GM23338 (cell line): ENCODE data around the gene OR6A2. TPM values are rescaled to one million over a fixed set of nuclear protein-coding genes. Genes with fewer than 3 reads are reported as not detected.

Source experiments
- ATAC-seq: fragments of 200-7000 bp; cut with Tn5 transposase; 3 replicates; pipeline ENCODE4 v1.9.1; 2020
- DNase-seq: peaks from one replicate; pipeline ENCODE4 v3.0.0-alpha.2; 2015; ENCODE audit warnings: low spot score
- H2AFZ ChIP-seq: fragments of 200-600 bp; sonication (generic); 2 replicates; pipeline ENCODE4 v1.8.0; 2016; ENCODE audit warnings: antibody characterized with exemption, mild to moderate bottlenecking, moderate library complexity
- H3F3A ChIP-seq: fragments of 200-600 bp; sonication (generic); replicated peaks from 2 replicates; pipeline ENCODE4 v1.8.0; 2017; ENCODE audit warnings: antibody characterized with exemption, mixed run types, low read depth
- H3K27ac ChIP-seq: fragments of 200-600 bp; sonication (generic); 2 replicates; pipeline ENCODE4 v1.6.1; 2016; ENCODE audit warnings: low read depth
- H3K27me3 ChIP-seq: fragments of 200-600 bp; sonication (generic); 2 replicates; pipeline ENCODE4 v1.8.0; 2016; ENCODE audit warnings: mild to moderate bottlenecking, mixed run types, moderate library complexity; ENCODE audit not compliant: insufficient read depth
- H3K36me3 ChIP-seq: fragments of 200-600 bp; sonication (generic); 2 replicates; pipeline ENCODE4 v1.8.0; 2016; ENCODE audit warnings: mild to moderate bottlenecking; ENCODE audit not compliant: insufficient read depth
- H3K4me1 ChIP-seq: fragments of 200-600 bp; sonication (generic); 2 replicates; pipeline ENCODE4 v1.8.0; 2016; ENCODE audit warnings: mild to moderate bottlenecking, moderate library complexity; ENCODE audit not compliant: insufficient read depth
- H3K4me2 ChIP-seq: fragments of 200-600 bp; sonication (generic); 2 replicates; pipeline ENCODE4 v1.7.1; 2017; ENCODE audit warnings: mixed run types
- H3K4me3 ChIP-seq: fragments of 200-600 bp; sonication (generic); 2 replicates; pipeline ENCODE4 v1.6.1; 2016; ENCODE audit warnings: mixed run types
- H3K79me2 ChIP-seq: fragments of 200-600 bp; sonication (generic); replicated peaks from 2 replicates; pipeline ENCODE4 v1.8.0; 2017; ENCODE audit warnings: mild to moderate bottlenecking; ENCODE audit not compliant: insufficient read depth
- H3K9me2 ChIP-seq: fragments of 200-600 bp; sonication (generic); 2 replicates; pipeline ENCODE4 v1.8.0; 2017; ENCODE audit not compliant: insufficient read depth
- H4K20me1 ChIP-seq: fragments of 200-600 bp; sonication (generic); replicated peaks from 2 replicates; pipeline ENCODE4 v1.8.0; 2017; ENCODE audit warnings: mild to moderate bottlenecking; ENCODE audit not compliant: insufficient read depth
- H3K27ac Mint-ChIP-seq: 2 replicates; pipeline ENCODE4 v1.8.0; 2020; ENCODE audit warnings: inconsistent platforms, mild to moderate bottlenecking, moderate library complexity, mixed read lengths
- H3K27me3 Mint-ChIP-seq: 3 replicates; pipeline ENCODE4 v1.8.0; 2022; ENCODE audit warnings: low read depth, mild to moderate bottlenecking, moderate library complexity, mixed read lengths, inconsistent platforms; ENCODE audit not compliant: insufficient read depth, poor library complexity
- H3K36me3 Mint-ChIP-seq: 3 replicates; pipeline ENCODE4 v1.8.0; 2021; ENCODE audit warnings: low read depth, mild to moderate bottlenecking, inconsistent platforms, moderate library complexity, mixed read lengths
- H3K4me1 Mint-ChIP-seq: 3 replicates; pipeline ENCODE4 v1.8.0; 2020; ENCODE audit warnings: mild to moderate bottlenecking, inconsistent platforms, mixed read lengths
- H3K4me3 Mint-ChIP-seq: 3 replicates; pipeline ENCODE4 v1.8.0; 2021; ENCODE audit warnings: moderate library complexity, mild to moderate bottlenecking, inconsistent platforms, mixed read lengths
- H3K9me3 Mint-ChIP-seq: 3 replicates; pipeline ENCODE4 v1.8.0; 2020; ENCODE audit warnings: moderate library complexity, mild to moderate bottlenecking, inconsistent platforms, mixed read lengths
- CREB1 ChIP-seq: fragments of 250-450 bp; sonication (Bioruptor Pico); IDR thresholded peaks from 2 replicates; pipeline ENCODE4 v1.5.0; 2020; ENCODE audit warnings: low read depth, mild to moderate bottlenecking, moderate library complexity
- ETS1 ChIP-seq: IDR thresholded peaks from 2 replicates; pipeline ENCODE4 v1.6.1; 2016; ENCODE audit warnings: antibody characterized with exemption
- EZH2 ChIP-seq: fragments of 200-600 bp; sonication (generic); IDR thresholded peaks from one replicate; pipeline ENCODE4 v1.8.0; 2017; ENCODE audit warnings: antibody characterized with exemption, mild to moderate bottlenecking, low read depth; ENCODE audit not compliant: unreplicated experiment
- EZH2phosphoT487 ChIP-seq: fragments of 200-600 bp; sonication (generic); IDR thresholded peaks from one replicate; pipeline ENCODE4 v1.8.1; 2018; ENCODE audit warnings: antibody characterized with exemption; ENCODE audit not compliant: unreplicated experiment
- JUNB ChIP-seq: IDR thresholded peaks from one replicate; pipeline ENCODE4 v1.6.1; 2016; ENCODE audit warnings: antibody characterized with exemption; ENCODE audit not compliant: unreplicated experiment
- NANOG ChIP-seq: IDR thresholded peaks from 2 replicates; pipeline ENCODE4 v1.6.1; 2016; ENCODE audit warnings: antibody characterized with exemption, borderline replicate concordance
- POLR2AphosphoS5 ChIP-seq: IDR thresholded peaks from 2 replicates; pipeline ENCODE4 v1.6.1; 2016; ENCODE audit warnings: antibody characterized with exemption, low read depth
- REST ChIP-seq: IDR thresholded peaks from one replicate; pipeline ENCODE4 v1.6.1; 2018; ENCODE audit warnings: antibody characterized with exemption; ENCODE audit not compliant: unreplicated experiment
- STAT1 ChIP-seq: IDR thresholded peaks from one replicate; pipeline ENCODE4 v1.6.1; 2016; ENCODE audit warnings: antibody characterized with exemption; ENCODE audit not compliant: unreplicated experiment
- ZNF114 ChIP-seq: fragments of 250-450 bp; sonication (Bioruptor Pico); IDR thresholded peaks from 2 replicates; pipeline ENCODE4 v1.5.0; 2020; ENCODE audit warnings: mild to moderate bottlenecking, moderate library complexity
- ZNF331 ChIP-seq: fragments of 250-450 bp; sonication (Bioruptor Pico); IDR thresholded peaks from 2 replicates; pipeline ENCODE4 v1.5.0; 2020; ENCODE audit warnings: low read depth, mild to moderate bottlenecking, moderate library complexity
- polyA plus RNA-seq: library from polyadenylated mRNA; unstranded; fragments of >200 nt; fragmentation: Nextera tagmentation; extraction: Ambion mirVana; gene quantifications from 2 replicates; pipeline ENCODE4 v1.2.1, GENCODE V29; 2016
- total RNA-seq: library from RNA; depleted of rRNA; stranded (reverse); fragments of >200 nt; shearing (Covaris generic); gene quantifications from 2 replicates; pipeline ENCODE4 v1.2.3, GENCODE V29; 2014
- TF ChIP-seq, protein P1 (sequence below), 2 experiments: fragments of 200-600 bp in 1 of 2; sonication (generic) in 1 of 2; conservative IDR thresholded peaks; 2 replicates each; pipeline versions ENCODE4 v1.5.1 to v1.6.1; 2016 to 2017; ENCODE audit warnings: antibody characterized with exemption in 2 of 2, low read depth in 2 of 2, mild to moderate bottlenecking in 2 of 2, moderate library complexity in 1 of 2
- TF ChIP-seq, protein P2 (sequence below): fragments of 250-450 bp; sonication (Bioruptor Pico); IDR thresholded peaks from 2 replicates; pipeline ENCODE4 v1.5.0; 2020; ENCODE audit warnings: mild to moderate bottlenecking, moderate library complexity

The OR6A2 gene
- total and polyA plus RNA-seq, 2 experiments from 2014 or later = 0.06 to 0.97 TPM

- TF ChIP-seq, protein P1, sequence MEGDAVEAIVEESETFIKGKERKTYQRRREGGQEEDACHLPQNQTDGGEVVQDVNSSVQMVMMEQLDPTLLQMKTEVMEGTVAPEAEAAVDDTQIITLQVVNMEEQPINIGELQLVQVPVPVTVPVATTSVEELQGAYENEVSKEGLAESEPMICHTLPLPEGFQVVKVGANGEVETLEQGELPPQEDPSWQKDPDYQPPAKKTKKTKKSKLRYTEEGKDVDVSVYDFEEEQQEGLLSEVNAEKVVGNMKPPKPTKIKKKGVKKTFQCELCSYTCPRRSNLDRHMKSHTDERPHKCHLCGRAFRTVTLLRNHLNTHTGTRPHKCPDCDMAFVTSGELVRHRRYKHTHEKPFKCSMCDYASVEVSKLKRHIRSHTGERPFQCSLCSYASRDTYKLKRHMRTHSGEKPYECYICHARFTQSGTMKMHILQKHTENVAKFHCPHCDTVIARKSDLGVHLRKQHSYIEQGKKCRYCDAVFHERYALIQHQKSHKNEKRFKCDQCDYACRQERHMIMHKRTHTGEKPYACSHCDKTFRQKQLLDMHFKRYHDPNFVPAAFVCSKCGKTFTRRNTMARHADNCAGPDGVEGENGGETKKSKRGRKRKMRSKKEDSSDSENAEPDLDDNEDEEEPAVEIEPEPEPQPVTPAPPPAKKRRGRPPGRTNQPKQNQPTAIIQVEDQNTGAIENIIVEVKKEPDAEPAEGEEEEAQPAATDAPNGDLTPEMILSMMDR (conservative IDR thresholded peaks at IDR 0.05; ENCODE audit: low read depth in 2 of 2) = no peak
These were observed 54.5 kb downstream of the OR6A2 start (continued) for GRCh38 chr11:6745018-6745417.

DNA sequence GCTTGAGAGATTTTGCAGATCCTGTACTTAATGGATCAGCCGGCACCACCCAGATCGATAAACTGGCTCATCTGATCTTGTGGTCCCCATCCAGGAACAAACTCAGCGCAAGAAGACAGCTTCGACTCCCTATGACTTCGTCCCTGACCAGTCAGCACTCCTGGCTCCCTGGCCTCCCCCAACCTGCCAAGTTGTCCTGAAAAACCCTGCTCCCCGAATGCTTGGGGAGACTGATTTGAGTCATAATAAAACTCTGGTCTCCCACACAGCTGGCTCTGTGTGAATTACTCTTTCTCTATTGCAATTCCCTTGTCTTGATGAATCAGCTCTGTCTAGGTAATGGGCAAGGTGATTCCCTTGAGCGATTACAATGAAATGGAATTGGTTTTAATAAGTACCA is 57.2 kb downstream of the OR6A2 start:
- H3K4me1 Mint-ChIP-seq = no peaks in the 10 kb centered on the region
- ATAC-seq = no peak
- no peak overlapping the region for H3K27ac ChIP-seq
- TF ChIP-seq EZH2phosphoT487 = no peak
- TF ChIP-seq CREB1 (CRISPR knock-in tag) = no peak
- TF ChIP-seq POLR2AphosphoS5 = no peak
- no peak for TF ChIP-seq ETS1
- TF ChIP-seq ZNF114 (CRISPR knock-in tag) = no peak
- TF ChIP-seq STAT1 = no peak
- no peak for TF ChIP-seq ZNF331 (CRISPR knock-in tag)
- TF ChIP-seq JUNB = no peak
- TF ChIP-seq REST = no peak
- no peak for TF ChIP-seq NANOG
- TF ChIP-seq, protein P2, sequence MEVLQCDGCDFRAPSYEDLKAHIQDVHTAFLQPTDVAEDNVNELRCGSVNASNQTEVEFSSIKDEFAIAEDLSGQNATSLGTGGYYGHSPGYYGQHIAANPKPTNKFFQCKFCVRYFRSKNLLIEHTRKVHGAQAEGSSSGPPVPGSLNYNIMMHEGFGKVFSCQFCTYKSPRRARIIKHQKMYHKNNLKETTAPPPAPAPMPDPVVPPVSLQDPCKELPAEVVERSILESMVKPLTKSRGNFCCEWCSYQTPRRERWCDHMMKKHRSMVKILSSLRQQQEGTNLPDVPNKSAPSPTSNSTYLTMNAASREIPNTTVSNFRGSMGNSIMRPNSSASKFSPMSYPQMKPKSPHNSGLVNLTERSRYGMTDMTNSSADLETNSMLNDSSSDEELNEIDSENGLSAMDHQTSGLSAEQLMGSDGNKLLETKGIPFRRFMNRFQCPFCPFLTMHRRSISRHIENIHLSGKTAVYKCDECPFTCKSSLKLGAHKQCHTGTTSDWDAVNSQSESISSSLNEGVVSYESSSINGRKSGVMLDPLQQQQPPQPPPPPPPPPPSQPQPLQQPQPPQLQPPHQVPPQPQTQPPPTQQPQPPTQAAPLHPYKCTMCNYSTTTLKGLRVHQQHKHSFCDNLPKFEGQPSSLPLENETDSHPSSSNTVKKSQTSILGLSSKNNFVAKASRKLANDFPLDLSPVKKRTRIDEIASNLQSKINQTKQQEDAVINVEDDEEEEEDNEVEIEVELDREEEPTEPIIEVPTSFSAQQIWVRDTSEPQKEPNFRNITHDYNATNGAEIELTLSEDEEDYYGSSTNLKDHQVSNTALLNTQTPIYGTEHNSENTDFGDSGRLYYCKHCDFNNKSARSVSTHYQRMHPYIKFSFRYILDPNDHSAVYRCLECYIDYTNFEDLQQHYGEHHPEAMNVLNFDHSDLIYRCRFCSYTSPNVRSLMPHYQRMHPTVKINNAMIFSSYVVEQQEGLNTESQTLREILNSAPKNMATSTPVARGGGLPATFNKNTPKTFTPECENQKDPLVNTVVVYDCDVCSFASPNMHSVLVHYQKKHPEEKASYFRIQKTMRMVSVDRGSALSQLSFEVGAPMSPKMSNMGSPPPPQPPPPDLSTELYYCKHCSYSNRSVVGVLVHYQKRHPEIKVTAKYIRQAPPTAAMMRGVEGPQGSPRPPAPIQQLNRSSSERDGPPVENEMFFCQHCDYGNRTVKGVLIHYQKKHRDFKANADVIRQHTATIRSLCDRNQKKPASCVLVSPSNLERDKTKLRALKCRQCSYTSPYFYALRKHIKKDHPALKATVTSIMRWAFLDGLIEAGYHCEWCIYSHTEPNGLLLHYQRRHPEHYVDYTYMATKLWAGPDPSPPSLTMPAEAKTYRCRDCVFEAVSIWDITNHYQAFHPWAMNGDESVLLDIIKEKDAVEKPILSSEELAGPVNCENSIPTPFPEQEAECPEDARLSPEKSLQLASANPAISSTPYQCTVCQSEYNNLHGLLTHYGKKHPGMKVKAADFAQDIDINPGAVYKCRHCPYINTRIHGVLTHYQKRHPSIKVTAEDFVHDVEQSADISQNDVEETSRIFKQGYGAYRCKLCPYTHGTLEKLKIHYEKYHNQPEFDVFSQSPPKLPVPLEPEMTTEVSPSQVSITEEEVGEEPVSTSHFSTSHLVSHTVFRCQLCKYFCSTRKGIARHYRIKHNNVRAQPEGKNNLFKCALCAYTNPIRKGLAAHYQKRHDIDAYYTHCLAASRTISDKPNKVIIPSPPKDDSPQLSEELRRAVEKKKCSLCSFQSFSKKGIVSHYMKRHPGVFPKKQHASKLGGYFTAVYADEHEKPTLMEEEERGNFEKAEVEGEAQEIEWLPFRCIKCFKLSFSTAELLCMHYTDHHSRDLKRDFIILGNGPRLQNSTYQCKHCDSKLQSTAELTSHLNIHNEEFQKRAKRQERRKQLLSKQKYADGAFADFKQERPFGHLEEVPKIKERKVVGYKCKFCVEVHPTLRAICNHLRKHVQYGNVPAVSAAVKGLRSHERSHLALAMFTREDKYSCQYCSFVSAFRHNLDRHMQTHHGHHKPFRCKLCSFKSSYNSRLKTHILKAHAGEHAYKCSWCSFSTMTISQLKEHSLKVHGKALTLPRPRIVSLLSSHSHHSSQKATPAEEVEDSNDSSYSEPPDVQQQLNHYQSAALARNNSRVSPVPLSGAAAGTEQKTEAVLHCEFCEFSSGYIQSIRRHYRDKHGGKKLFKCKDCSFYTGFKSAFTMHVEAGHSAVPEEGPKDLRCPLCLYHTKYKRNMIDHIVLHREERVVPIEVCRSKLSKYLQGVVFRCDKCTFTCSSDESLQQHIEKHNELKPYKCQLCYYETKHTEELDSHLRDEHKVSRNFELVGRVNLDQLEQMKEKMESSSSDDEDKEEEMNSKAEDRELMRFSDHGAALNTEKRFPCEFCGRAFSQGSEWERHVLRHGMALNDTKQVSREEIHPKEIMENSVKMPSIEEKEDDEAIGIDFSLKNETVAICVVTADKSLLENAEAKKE (CRISPR knock-in tag) = no peak
- TF ChIP-seq EZH2 = no peak

More for the DNA sequence above, 57.2 kb downstream of the OR6A2 start:
- H3K4me3 Mint-ChIP-seq = no peak overlapping the region
- no peaks in the 10 kb centered on the region for H3K4me1 ChIP-seq
- no peaks in the 10 kb centered on the region for H3F3A ChIP-seq
- H2AFZ ChIP-seq = no peak overlapping the region
- H3K36me3 Mint-ChIP-seq = no peaks in the 10 kb centered on the region
- peaks cover 2% of the 10 kb centered on the region for H3K27me3 Mint-ChIP-seq
- H4K20me1 ChIP-seq = no peaks in the 10 kb centered on the region
- no peaks in the 10 kb centered on the region for H3K9me3 Mint-ChIP-seq
- no peak overlapping the region for H3K4me3 ChIP-seq
- no peak overlapping the region for H3K27ac Mint-ChIP-seq
- no peaks in the 10 kb centered on the region for H3K27me3 ChIP-seq
- H3K4me2 ChIP-seq = no peak overlapping the region
- DNase-seq = no peak
- H3K9me2 ChIP-seq = peaks cover 7% of the 10 kb centered on the region; the same call in 1 of the 2 replicates
- H3K79me2 ChIP-seq = no peaks in the 10 kb centered on the region
- H3K36me3 ChIP-seq = no peaks in the 10 kb centered on the region
